Measurements from ENCODE around the gene NDUFAF5. TPM values are rescaled to one million over a fixed set of nuclear protein-coding genes. Genes with fewer than 3 reads are reported as not detected.

The NDUFAF5 gene
- total and polyA plus RNA-seq, 2 of the 8 experiments (the other 6 are each of a cell fraction or from before 2014, with no cell fraction given), result 11.8 to 32.3 TPM

- TF ChIP-seq EZH2 (IDR thresholded peaks at IDR 0.05; ENCODE audit: low read depth, low read length, severe bottlenecking) (no peak), GTF2F1 (IDR thresholded peaks at IDR 0.05; ENCODE audit: borderline replicate concordance, low read depth, low read length) (no peak)
These were observed 67.5 kb downstream of the NDUFAF5 start (continued) for GRCh38 chr20:13852306-13852705.
